IMR-90 (cell line): ENCODE data around the gene PDE11A. TPM values are rescaled to one million over a fixed set of nuclear protein-coding genes. Genes with fewer than 3 reads are reported as not detected.

ENCODE experiments used
- ATAC-seq: fragments of 200-7000 bp; cut with Tn5 transposase; 2 replicates; pipeline ENCODE4 v1.9.1; 2020; ENCODE audit warnings: low read depth, mild to moderate bottlenecking, moderate library complexity
- BruUV-seq: library from RNA; stranded (reverse); fragments of 400-500 nt; replicated peaks from 2 replicates; lab custom pipeline; 2021; lab: Mats Ljungman, UMichigan
- CTCF ChIA-PET: fragments of 300-600 bp; formaldehyde crosslinking; extraction: SDS; loops from one replicate; lab custom pipeline; 2021; ENCODE audit warnings: antibody characterized with exemption; lab: Yijun Ruan, JAX
- POLR2A ChIA-PET: fragments of 300-600 bp; sonication (Branson Sonifier 250); formaldehyde crosslinking; loops from one replicate; lab custom pipeline; 2022; ENCODE audit warnings: antibody characterized with exemption; ENCODE audit not compliant: unreplicated experiment; lab: Charles Lee
- DNase-seq: peaks from one replicate; pipeline ENCODE4 v3.0.0; 2013
- H2AFZ ChIP-seq: replicated peaks from 2 replicates; pipeline ENCODE3; 2013; ENCODE audit warnings: low read length, mild to moderate bottlenecking; ENCODE audit not compliant: poor library complexity
- H2AK5ac ChIP-seq: 2 replicates; pipeline ENCODE4 v1.6.1; 2013; ENCODE audit warnings: low read depth, low read length, inconsistent platforms
- H2AK9ac ChIP-seq: replicated peaks from 2 replicates; pipeline ENCODE3; 2013; ENCODE audit warnings: mild to moderate bottlenecking, low read depth, low read length, moderate library complexity; ENCODE audit not compliant: poor library complexity
- H2BK120ac ChIP-seq: 2 replicates; pipeline ENCODE4 v1.6.1; 2013; ENCODE audit warnings: low read depth, low read length, inconsistent platforms
- H2BK15ac ChIP-seq: 3 replicates; pipeline ENCODE4 v1.6.1; 2013; ENCODE audit warnings: low read depth, low read length, inconsistent platforms
- H2BK20ac ChIP-seq: 2 replicates; pipeline ENCODE4 v1.6.1; 2013; ENCODE audit warnings: low read depth, mild to moderate bottlenecking, inconsistent platforms, low read length, moderate library complexity
- H2BK5ac ChIP-seq: 2 replicates; pipeline ENCODE4 v1.6.1; 2013; ENCODE audit warnings: mild to moderate bottlenecking, low read depth, low read length, inconsistent platforms; ENCODE audit not compliant: poor library complexity, severe bottlenecking
- H3K14ac ChIP-seq: replicated peaks from 2 replicates; pipeline ENCODE4 v1.6.1; 2013; ENCODE audit warnings: low read depth, low read length, inconsistent platforms
- H3K18ac ChIP-seq: 2 replicates; pipeline ENCODE4 v1.6.1; 2013; ENCODE audit warnings: low read depth, low read length, control low read depth
- H3K23ac ChIP-seq: 2 replicates; pipeline ENCODE4 v1.6.1; 2013; ENCODE audit warnings: low read depth, low read length, inconsistent platforms
- H3K27ac ChIP-seq: 2 replicates; pipeline ENCODE4 v1.5.1; 2013; ENCODE audit warnings: mild to moderate bottlenecking, control low read depth, low read length; ENCODE audit not compliant: insufficient read depth
- H3K27me3 ChIP-seq: 2 replicates; pipeline ENCODE4 v1.6.1; 2013; ENCODE audit warnings: low read length; ENCODE audit not compliant: control insufficient read depth, insufficient read depth
- H3K36me3 ChIP-seq: 2 replicates; pipeline ENCODE4 v1.6.1; 2013; ENCODE audit warnings: low read length, mixed read lengths; ENCODE audit not compliant: control insufficient read depth, insufficient read depth
- H3K4ac ChIP-seq: 2 replicates; pipeline ENCODE4 v1.6.1; 2013; ENCODE audit warnings: low read depth, low read length, inconsistent platforms
- H3K4me1 ChIP-seq: 2 replicates; pipeline ENCODE4 v1.6.1; 2013; ENCODE audit warnings: low read length, mixed read lengths; ENCODE audit not compliant: control insufficient read depth, insufficient read depth
- H3K4me2 ChIP-seq: 2 replicates; pipeline ENCODE4 v1.6.1; 2013; ENCODE audit warnings: low read depth, mild to moderate bottlenecking, control low read depth, low read length, moderate library complexity
- H3K4me3 ChIP-seq: 2 replicates; pipeline ENCODE4 v1.5.1; 2013; ENCODE audit warnings: low read depth, mild to moderate bottlenecking, control low read depth, low read length, moderate library complexity; ENCODE audit not compliant: insufficient read depth
- H3K56ac ChIP-seq: 2 replicates; pipeline ENCODE4 v1.6.1; 2013; ENCODE audit warnings: low read length, inconsistent platforms; ENCODE audit not compliant: insufficient read depth; ENCODE audit errors: extremely low read depth
- H3K79me1 ChIP-seq, 2 experiments: 2 replicates each; pipeline ENCODE4 v1.6.1; 2013; ENCODE audit warnings: low read length in 2 of 2, inconsistent platforms in 1 of 2, low read depth in 1 of 2
- H3K9ac ChIP-seq: 2 replicates; pipeline ENCODE4 v1.6.1; 2013; ENCODE audit warnings: low read depth, low read length, control low read depth
- H3K9me1 ChIP-seq: 2 replicates; pipeline ENCODE4 v1.6.1; 2013; ENCODE audit warnings: low read length, inconsistent platforms; ENCODE audit not compliant: insufficient read depth
- H3K9me3 ChIP-seq: 2 replicates; pipeline ENCODE4 v1.6.1; 2013; ENCODE audit warnings: low read length; ENCODE audit not compliant: control insufficient read depth, insufficient read depth
- H4K20me1 ChIP-seq: 2 replicates; pipeline ENCODE4 v1.6.1; 2013; ENCODE audit warnings: low read length, inconsistent platforms; ENCODE audit not compliant: insufficient read depth
- H4K5ac ChIP-seq: 2 replicates; pipeline ENCODE4 v1.6.1; 2013; ENCODE audit warnings: mild to moderate bottlenecking, low read depth, low read length, control low read depth
- H4K8ac ChIP-seq, 2 experiments: 2 replicates each; pipeline ENCODE4 v1.6.1; 2013; ENCODE audit warnings: low read depth in 2 of 2, low read length in 2 of 2, control low read depth in 1 of 2, inconsistent platforms in 1 of 2
- H4K91ac ChIP-seq: 2 replicates; pipeline ENCODE4 v1.6.1; 2013; ENCODE audit warnings: low read depth, low read length, inconsistent platforms; ENCODE audit not compliant: insufficient read depth
- BHLHE40 ChIP-seq: fragments of 150-350 bp; IDR thresholded peaks from 2 replicates; pipeline ENCODE4 v1.6.1; 2016; ENCODE audit warnings: mild to moderate bottlenecking, low read depth, low read length
- CEBPB ChIP-seq: IDR thresholded peaks from 2 replicates; pipeline ENCODE4 v1.6.1; 2012; ENCODE audit warnings: low read depth, low read length, improper control_type of control experiment
- CHD1 ChIP-seq: IDR thresholded peaks from 2 replicates; pipeline ENCODE4 v1.6.1; 2012; ENCODE audit warnings: low read depth, low read length, improper control_type of control experiment
- FOS ChIP-seq: fragments of 150-350 bp; IDR thresholded peaks from 2 replicates; pipeline ENCODE4 v1.6.1; 2016; ENCODE audit warnings: low read depth, low read length
- MAFK ChIP-seq: IDR thresholded peaks from 2 replicates; pipeline ENCODE4 v1.6.1; 2012; ENCODE audit warnings: low read depth, low read length, improper control_type of control experiment
- MAZ ChIP-seq: IDR thresholded peaks from 2 replicates; pipeline ENCODE4 v1.6.1; 2012; ENCODE audit warnings: low read depth, mild to moderate bottlenecking, low read length, improper control_type of control experiment, moderate library complexity, borderline replicate concordance
- MXI1 ChIP-seq: IDR thresholded peaks from 2 replicates; pipeline ENCODE4 v1.6.1; 2012; ENCODE audit warnings: low read depth, mild to moderate bottlenecking, low read length, moderate library complexity, borderline replicate concordance
- NFE2L2 ChIP-seq: fragments of 150-350 bp; IDR thresholded peaks from 2 replicates; pipeline ENCODE4 v1.6.1; 2016; ENCODE audit warnings: low read depth, mild to moderate bottlenecking, low read length
- POLR2A ChIP-seq: IDR thresholded peaks from 2 replicates; pipeline ENCODE4 v1.6.1; 2012; ENCODE audit warnings: mild to moderate bottlenecking, low read depth, low read length
- RAD21 ChIP-seq: IDR thresholded peaks from 2 replicates; pipeline ENCODE4 v1.6.1; 2012; ENCODE audit warnings: low read length, improper control_type of control experiment
- RCOR1 ChIP-seq: IDR thresholded peaks from 2 replicates; pipeline ENCODE4 v1.6.1; 2012; ENCODE audit warnings: mild to moderate bottlenecking, low read length, improper control_type of control experiment; ENCODE audit not compliant: insufficient replicate concordance
- RFX5 ChIP-seq: IDR thresholded peaks from 2 replicates; pipeline ENCODE4 v1.8.0; 2012; ENCODE audit warnings: low read depth, mild to moderate bottlenecking, low read length, moderate library complexity
- SMC3 ChIP-seq: fragments of 150-350 bp; IDR thresholded peaks from 2 replicates; pipeline ENCODE4 v1.6.1; 2016; ENCODE audit warnings: low read depth, mild to moderate bottlenecking, antibody characterized with exemption, low read length, moderate library complexity
- WGBS, 2 experiments: methylation state at CpG; one replicate each; pipeline versions ENCODE4 v1.1.5 to v1.1.7; 2013; ENCODE audit warnings: missing lambda C conversion rate in 2 of 2; ENCODE audit not compliant: insufficient read length in 1 of 2; ENCODE audit errors: extremely low coverage in 2 of 2; 5-methylcytosine and 5-hydroxymethylcytosine counted together
- dilution Hi-C: fragments of 300-500 bp; cut with HindIII; formaldehyde crosslinking; loops from one replicate; pipeline ENCODE4 v1.14.3; 2018; ENCODE audit warnings: low sequenced_read_pairs; ENCODE audit not compliant: unreplicated experiment
- in situ Hi-C: fragments of 300-500 bp; cut with MboI; formaldehyde crosslinking; loops from 3 replicates; pipeline ENCODE4 v1.14.3; 2019; ENCODE audit warnings: low sequenced_read_pairs, inconsistent platforms, mixed read lengths
- intact Hi-C: fragments of 100-400 bp; cut with micrococcal nuclease; formaldehyde crosslinking; loops from 2 replicates; pipeline ENCODE4 v1.10.0; 2022
- polyA plus RNA-seq, 3 experiments: library from polyadenylated mRNA; depleted of rRNA; stranded (reverse); fragments of >200 nt; gene quantifications; 2 replicates each; pipeline ENCODE4 v1.2.3, GENCODE V29; 2012; ENCODE audit warnings: low replicate concordance in 1 of 3
- total RNA-seq: library from RNA; depleted of rRNA; stranded (reverse); fragments of >200 nt; gene quantifications from 2 replicates; pipeline ENCODE4 v1.2.3, GENCODE V29; 2012
- TF ChIP-seq, protein P1 (sequence below): fragments of 150-350 bp; IDR thresholded peaks from 2 replicates; pipeline ENCODE4 v1.6.1; 2017; ENCODE audit warnings: mild to moderate bottlenecking, antibody characterized with exemption, low read length, low read depth
- TF ChIP-seq, protein P2 (sequence below): conservative IDR thresholded peaks from 2 replicates; pipeline ENCODE4 v1.5.1; 2012; ENCODE audit warnings: mild to moderate bottlenecking, low read depth, low read length, improper control_type of control experiment

PDE11A gene
- total and polyA plus RNA-seq, 2 of the 4 experiments (the other 2 are of a cell fraction), result 0.21 to 0.72 TPM

DNA sequence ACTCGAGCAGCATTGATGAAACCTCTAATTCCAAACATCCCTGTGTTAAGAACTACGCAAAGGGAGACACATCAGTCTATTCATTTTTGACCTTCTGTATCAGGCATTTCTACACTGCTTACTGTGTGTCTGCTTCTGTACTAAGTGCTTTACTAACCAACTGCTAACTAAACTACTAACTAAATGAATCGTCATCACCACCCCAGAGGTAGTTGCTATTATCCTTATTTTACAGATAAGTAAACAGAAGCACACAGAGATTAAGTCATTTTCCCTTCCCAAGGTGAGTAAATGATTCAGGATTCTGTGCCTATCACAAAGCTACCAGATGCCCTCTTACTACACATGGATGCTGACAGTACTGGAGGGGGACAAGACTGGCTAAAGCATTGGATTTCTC is 395.9 kb downstream of the PDE11A start (continued):
- no peak for TF ChIP-seq CEBPB

DNA sequence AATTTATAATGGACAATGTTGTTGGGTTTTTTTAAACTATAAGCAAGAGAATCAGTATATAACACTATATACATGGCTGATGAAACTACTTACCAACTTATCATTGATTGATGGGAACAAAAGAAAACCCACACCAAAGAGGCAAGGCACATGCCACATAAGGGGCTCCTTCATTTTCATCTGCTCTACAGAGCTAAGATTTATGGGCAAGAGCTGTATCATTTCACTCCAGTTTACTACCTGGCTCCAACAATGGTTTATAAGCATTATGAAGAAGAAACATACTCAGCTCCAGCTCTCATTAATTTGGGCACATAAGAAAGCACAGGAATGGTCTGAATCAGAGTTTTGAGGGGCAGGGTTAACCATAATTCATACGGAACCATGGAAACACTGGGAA is 396.8 kb downstream of the PDE11A start:
- dilution Hi-C loops, result no loop called here

More for the DNA sequence above, 396.8 kb downstream of the PDE11A start:
- no peak overlapping the region for H3K4me3 ChIP-seq
- no peak overlapping the region for H2AFZ ChIP-seq
- WGBS, 2 experiments, result no CpG with 5 or more reads among the region's 1 CpG
- H4K8ac ChIP-seq, result no peak overlapping the region
- H3K18ac ChIP-seq, result no peak overlapping the region
- no peaks in the 10 kb centered on the region for H4K20me1 ChIP-seq
- no peaks in the 10 kb centered on the region for H3K9me3 ChIP-seq
- H4K91ac ChIP-seq, result no peak overlapping the region
- H3K9me1 ChIP-seq, result no peaks in the 10 kb centered on the region
- in situ Hi-C loops (no loop called here), intact Hi-C loops (no loop called here)
- H3K14ac ChIP-seq, result no peak overlapping the region
- H3K79me1 ChIP-seq, result no peaks in the 10 kb centered on the region
- BruUV-seq, result no TSS peak
- TF ChIP-seq FOS, result no peak
- no peak for TF ChIP-seq RFX5
- TF ChIP-seq, protein P1, sequence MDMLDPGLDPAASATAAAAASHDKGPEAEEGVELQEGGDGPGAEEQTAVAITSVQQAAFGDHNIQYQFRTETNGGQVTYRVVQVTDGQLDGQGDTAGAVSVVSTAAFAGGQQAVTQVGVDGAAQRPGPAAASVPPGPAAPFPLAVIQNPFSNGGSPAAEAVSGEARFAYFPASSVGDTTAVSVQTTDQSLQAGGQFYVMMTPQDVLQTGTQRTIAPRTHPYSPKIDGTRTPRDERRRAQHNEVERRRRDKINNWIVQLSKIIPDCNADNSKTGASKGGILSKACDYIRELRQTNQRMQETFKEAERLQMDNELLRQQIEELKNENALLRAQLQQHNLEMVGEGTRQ, result no peak
- no peak for TF ChIP-seq SMC3
- TF ChIP-seq NFE2L2, result no peak
- TF ChIP-seq POLR2A, result no peak
- TF ChIP-seq RCOR1, result no peak
- TF ChIP-seq CHD1, result no peak
- no peak for TF ChIP-seq CEBPB
- TF ChIP-seq RAD21, result no peak
- TF ChIP-seq MAZ, result no peak
- TF ChIP-seq, protein P2, sequence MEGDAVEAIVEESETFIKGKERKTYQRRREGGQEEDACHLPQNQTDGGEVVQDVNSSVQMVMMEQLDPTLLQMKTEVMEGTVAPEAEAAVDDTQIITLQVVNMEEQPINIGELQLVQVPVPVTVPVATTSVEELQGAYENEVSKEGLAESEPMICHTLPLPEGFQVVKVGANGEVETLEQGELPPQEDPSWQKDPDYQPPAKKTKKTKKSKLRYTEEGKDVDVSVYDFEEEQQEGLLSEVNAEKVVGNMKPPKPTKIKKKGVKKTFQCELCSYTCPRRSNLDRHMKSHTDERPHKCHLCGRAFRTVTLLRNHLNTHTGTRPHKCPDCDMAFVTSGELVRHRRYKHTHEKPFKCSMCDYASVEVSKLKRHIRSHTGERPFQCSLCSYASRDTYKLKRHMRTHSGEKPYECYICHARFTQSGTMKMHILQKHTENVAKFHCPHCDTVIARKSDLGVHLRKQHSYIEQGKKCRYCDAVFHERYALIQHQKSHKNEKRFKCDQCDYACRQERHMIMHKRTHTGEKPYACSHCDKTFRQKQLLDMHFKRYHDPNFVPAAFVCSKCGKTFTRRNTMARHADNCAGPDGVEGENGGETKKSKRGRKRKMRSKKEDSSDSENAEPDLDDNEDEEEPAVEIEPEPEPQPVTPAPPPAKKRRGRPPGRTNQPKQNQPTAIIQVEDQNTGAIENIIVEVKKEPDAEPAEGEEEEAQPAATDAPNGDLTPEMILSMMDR, result no peak
- no peak for TF ChIP-seq MXI1
- TF ChIP-seq MAFK, result no peak
- no peak for TF ChIP-seq BHLHE40
- no peak for DNase-seq
- no peak overlapping the region for H3K9ac ChIP-seq
- H4K5ac ChIP-seq, result no peak overlapping the region
- H3K36me3 ChIP-seq, result no peaks in the 10 kb centered on the region
- no peak overlapping the region for H2BK20ac ChIP-seq
- no peaks in the 10 kb centered on the region for H3K4me1 ChIP-seq
- H3K56ac ChIP-seq, result no peak overlapping the region
- no peak overlapping the region for H3K4me2 ChIP-seq
- H3K27ac ChIP-seq, result no peak overlapping the region
- ATAC-seq, result no peak
- no peak overlapping the region for H2AK9ac ChIP-seq
- H2BK120ac ChIP-seq, result no peak overlapping the region
- no peaks in the 10 kb centered on the region for H3K27me3 ChIP-seq
- CTCF ChIA-PET, result no interaction called here
- H2BK5ac ChIP-seq, result no peak overlapping the region
- no peak overlapping the region for H3K23ac ChIP-seq
- H3K4ac ChIP-seq, result no peak overlapping the region
- no peak overlapping the region for H2AK5ac ChIP-seq
- POLR2A ChIA-PET, result no interaction called here
- no peak overlapping the region for H2BK15ac ChIP-seq
